ENCODE results near the gene KIF26A. TPM values are rescaled to one million over a fixed set of nuclear protein-coding genes. Genes with fewer than 3 reads are reported as not detected.

KIF26A gene
- total RNA-seq, 1 experiment from 2014 or later = 5.5 TPM

DNA sequence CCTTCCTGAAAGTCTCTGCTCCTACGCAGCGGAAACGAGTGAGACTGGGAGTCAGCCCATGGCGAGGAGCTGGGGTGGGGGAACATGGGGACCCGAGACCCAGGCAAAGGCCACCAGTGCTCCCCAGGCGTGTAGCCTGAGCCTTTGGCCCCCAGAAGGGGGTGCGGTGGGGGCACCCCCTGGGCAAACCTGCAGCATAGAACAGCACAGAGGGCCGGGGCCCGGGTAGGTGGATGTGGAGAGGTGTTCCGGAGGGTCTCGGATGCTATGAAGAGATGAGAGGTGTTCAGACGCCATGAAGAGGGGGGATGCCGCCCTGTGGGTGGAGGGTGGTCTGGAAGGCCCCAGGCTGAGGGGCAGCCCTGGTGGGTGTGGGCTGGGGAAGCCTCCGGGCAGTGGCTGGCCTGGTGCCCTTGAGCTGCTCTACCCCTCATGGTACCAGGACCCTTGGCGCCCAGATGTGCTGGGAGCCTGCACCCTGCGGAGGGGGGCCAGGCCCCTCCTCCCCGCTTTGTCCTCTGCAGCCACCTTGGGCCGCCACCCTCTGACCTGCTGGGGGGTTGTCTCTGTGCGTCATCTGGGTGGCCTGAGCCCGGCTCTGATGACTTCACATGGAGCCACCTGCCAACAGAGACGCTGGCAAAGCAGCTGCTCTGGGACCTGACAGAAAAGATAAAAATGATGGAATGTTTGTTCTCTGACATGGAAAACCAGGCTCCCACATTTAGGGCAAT is 83.4 kb downstream of the KIF26A start:
- no peaks in the 10 kb centered on the region for H3K36me3 Mint-ChIP-seq (ENCODE audit: insufficient read depth, unreplicated experiment)
- DNase-seq = no peak
- BruUV-seq (replicated peaks) = no TSS peak
- no peaks in the 10 kb centered on the region for H3K4me1 Mint-ChIP-seq (ENCODE audit: low read depth, unreplicated experiment)
- POLR2A ChIA-PET = no interaction called here
- no peaks in the 10 kb centered on the region for H3K36me3 ChIP-seq (ENCODE audit: control insufficient read depth, insufficient read depth, low read length)
- H3K9me3 ChIP-seq = no peaks in the 10 kb centered on the region
- no peak overlapping the region for H3K4me3 Mint-ChIP-seq (ENCODE audit: unreplicated experiment)
- CTCF ChIA-PET = no interaction called here
- no peaks in the 10 kb centered on the region for H3K9me3 Mint-ChIP-seq (ENCODE audit: unreplicated experiment)
- H3K4me3 ChIP-seq (ENCODE audit: low read depth, low read length) = no peak overlapping the region
- intact Hi-C loops (cut with micrococcal nuclease; ENCODE audit: unreplicated experiment) = no loop called here
- H3K27me3 ChIP-seq (replicated peaks; ENCODE audit: control insufficient read depth, insufficient read depth, low read length) = no peaks in the 10 kb centered on the region
- H3K4me1 ChIP-seq = 0 out of 2 replicates have a peak, but pooled peaks cover 4% of the 10 kb centered on the region
- H3K27me3 Mint-ChIP-seq (ENCODE audit: insufficient read depth, unreplicated experiment) = no peaks in the 10 kb centered on the region
- no peak overlapping the region for H3K27ac Mint-ChIP-seq (ENCODE audit: unreplicated experiment)
- TF ChIP-seq CTCF (IDR thresholded peaks at IDR 0.05; ENCODE audit: insufficient read depth in 1 of 2, low read depth in 1 of 2, low read length in 1 of 2, severe bottlenecking in 1 of 2, unreplicated experiment in 1 of 2) = no peak

DNA sequence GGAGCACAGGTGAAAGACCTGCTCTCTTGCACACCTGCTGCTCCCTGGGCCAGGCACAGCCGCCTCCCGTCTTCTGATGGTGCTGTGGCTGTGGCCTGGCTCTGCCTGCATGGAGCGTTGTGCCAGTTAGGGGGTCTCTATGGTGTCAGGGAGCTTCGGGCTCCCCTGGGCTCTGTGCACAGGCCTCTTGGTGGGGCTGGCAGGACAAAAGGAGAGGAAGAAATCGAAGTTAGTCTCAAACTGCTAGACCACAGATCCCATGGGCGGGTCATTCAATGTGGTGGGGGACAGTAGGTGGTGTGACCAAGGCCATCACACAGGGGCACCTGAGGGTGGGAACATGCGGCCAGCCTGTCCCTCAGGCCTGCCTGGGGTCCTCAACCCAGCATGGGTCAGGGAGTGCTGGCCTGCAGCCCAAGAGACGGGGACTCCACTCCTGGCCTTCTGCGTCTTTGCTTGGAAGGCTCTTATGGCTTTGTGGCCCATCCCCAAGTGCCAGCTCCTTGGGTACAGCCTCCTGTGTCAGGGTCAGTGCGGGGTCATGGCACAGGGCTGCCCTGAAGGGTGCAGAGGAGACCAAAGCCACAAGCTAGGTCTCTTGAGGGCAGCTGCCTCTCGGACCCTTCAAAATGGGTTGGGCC is 84.1 kb downstream of the KIF26A start:
- no peaks in the 10 kb centered on the region for H3K36me3 Mint-ChIP-seq (ENCODE audit: insufficient read depth, unreplicated experiment)
- intact Hi-C loops (cut with micrococcal nuclease; ENCODE audit: unreplicated experiment) = no loop called here
- no peaks in the 10 kb centered on the region for H3K27me3 Mint-ChIP-seq (ENCODE audit: insufficient read depth, unreplicated experiment)
- no peak for TF ChIP-seq CTCF (IDR thresholded peaks at IDR 0.05; ENCODE audit: insufficient read depth in 1 of 2, low read depth in 1 of 2, low read length in 1 of 2, severe bottlenecking in 1 of 2, unreplicated experiment in 1 of 2)
- no peaks in the 10 kb centered on the region for H3K4me1 Mint-ChIP-seq (ENCODE audit: low read depth, unreplicated experiment)
- no peak for DNase-seq
- CTCF ChIA-PET = no interaction called here
- POLR2A ChIA-PET = no interaction called here
- H3K9me3 ChIP-seq = peaks cover 2% of the 10 kb centered on the region
- H3K27me3 ChIP-seq (replicated peaks; ENCODE audit: control insufficient read depth, insufficient read depth, low read length) = no peaks in the 10 kb centered on the region
- no peaks in the 10 kb centered on the region for H3K36me3 ChIP-seq (ENCODE audit: control insufficient read depth, insufficient read depth, low read length)
- no peak overlapping the region for H3K4me3 Mint-ChIP-seq (ENCODE audit: unreplicated experiment)
- no peak overlapping the region for H3K4me3 ChIP-seq (ENCODE audit: low read depth, low read length)
- no peak overlapping the region for H3K27ac Mint-ChIP-seq (ENCODE audit: unreplicated experiment)
- 0 out of 2 replicates have a peak, but pooled peaks cover 4% of the 10 kb centered on the region for H3K4me1 ChIP-seq
- no TSS peak for BruUV-seq (replicated peaks)
- H3K9me3 Mint-ChIP-seq (ENCODE audit: unreplicated experiment) = no peaks in the 10 kb centered on the region

- H3K9me3 Mint-ChIP-seq (ENCODE audit: unreplicated experiment) = no peaks in the 10 kb centered on the region
- H3K4me1 Mint-ChIP-seq (ENCODE audit: low read depth, unreplicated experiment) = no peaks in the 10 kb centered on the region
- H3K36me3 Mint-ChIP-seq (ENCODE audit: insufficient read depth, unreplicated experiment) = no peaks in the 10 kb centered on the region
- ChIA-PET POLR2A (no interaction called here), CTCF (no interaction called here)
- Histone ChIP-seq H3K4me1 (0 out of 2 replicates have a peak, but pooled peaks cover 4% of the 10 kb centered on the region), H3K27me3 (replicated peaks; ENCODE audit: control insufficient read depth, insufficient read depth, low read length) (no peaks in the 10 kb centered on the region), H3K36me3 (ENCODE audit: control insufficient read depth, insufficient read depth, low read length) (no peaks in the 10 kb centered on the region), H3K9me3 (peaks cover 6% of the 10 kb centered on the region), H3K4me3 (ENCODE audit: low read depth, low read length) (no peak overlapping the region)
- no TSS peak for BruUV-seq (replicated peaks)
- intact Hi-C loops (cut with micrococcal nuclease; ENCODE audit: unreplicated experiment) = no loop called here
- no peak overlapping the region for H3K27ac Mint-ChIP-seq (ENCODE audit: unreplicated experiment)
- no peak overlapping the region for H3K4me3 Mint-ChIP-seq (ENCODE audit: unreplicated experiment)
- DNase-seq = no peak
- no peaks in the 10 kb centered on the region for H3K27me3 Mint-ChIP-seq (ENCODE audit: insufficient read depth, unreplicated experiment)
- no peak for TF ChIP-seq CTCF (IDR thresholded peaks at IDR 0.05; ENCODE audit: insufficient read depth in 1 of 2, low read depth in 1 of 2, low read length in 1 of 2, severe bottlenecking in 1 of 2, unreplicated experiment in 1 of 2)
Measured at GRCh38 chr14:104223101-104224041, 85.0 kb downstream of the KIF26A start.
